ENCODE results near the gene FOXQ1. TPM values are rescaled to one million over a fixed set of nuclear protein-coding genes. Genes with fewer than 3 reads are reported as not detected.

The FOXQ1 gene
- total and polyA plus RNA-seq, 2 of the 13 experiments (the other 11 are each of a cell fraction or from before 2014, with no cell fraction given): 35.2 to 39.8 TPM

DNA sequence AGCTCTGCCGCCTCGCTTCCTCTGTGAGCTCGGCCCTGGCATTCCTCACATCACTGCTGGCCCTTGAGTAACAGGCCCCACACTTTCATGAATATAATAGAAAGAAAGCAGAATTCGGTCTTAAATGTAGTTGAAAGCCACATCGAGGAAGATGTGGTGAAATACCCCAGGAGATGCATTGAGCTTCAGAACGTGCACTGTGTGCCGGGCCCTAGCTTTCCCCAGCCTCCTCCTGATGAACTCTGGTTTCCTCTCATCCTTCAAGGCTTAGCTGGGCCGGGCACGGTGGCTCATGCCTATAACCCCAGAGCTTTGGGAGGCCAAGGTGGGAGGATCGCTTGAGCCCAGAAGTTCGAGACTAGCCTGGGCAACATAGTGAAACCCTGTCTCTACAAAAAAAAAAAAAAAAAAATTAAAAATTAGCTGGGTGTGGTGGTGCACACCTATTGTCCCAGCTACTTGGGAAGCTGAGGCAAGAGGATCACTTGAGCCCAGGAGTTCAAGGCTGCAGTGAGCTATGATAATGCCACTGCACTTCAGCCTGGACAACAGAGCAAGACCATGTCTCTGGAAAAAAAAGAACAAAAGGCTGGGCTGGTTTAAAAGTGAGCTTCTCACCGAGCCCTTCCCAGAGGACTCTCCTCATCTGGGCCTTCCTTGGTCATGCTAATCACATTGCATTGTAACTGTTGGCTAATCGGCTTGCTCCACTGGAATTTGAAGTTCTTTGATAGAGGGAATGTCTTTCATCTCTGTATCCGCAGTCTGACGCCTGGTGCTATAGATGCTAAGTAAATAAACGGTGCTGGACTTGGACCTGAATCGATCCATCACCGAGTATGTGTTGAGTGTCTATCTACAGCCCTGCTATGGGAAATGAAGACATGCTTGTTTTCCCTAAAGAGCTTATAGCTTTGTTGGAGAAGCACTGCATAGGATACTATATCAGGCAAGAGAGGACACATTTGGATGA lies 43.8 kb upstream of the FOXQ1 start (continued):
- TF ChIP-seq, protein P1, sequence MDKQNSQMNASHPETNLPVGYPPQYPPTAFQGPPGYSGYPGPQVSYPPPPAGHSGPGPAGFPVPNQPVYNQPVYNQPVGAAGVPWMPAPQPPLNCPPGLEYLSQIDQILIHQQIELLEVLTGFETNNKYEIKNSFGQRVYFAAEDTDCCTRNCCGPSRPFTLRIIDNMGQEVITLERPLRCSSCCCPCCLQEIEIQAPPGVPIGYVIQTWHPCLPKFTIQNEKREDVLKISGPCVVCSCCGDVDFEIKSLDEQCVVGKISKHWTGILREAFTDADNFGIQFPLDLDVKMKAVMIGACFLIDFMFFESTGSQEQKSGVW (CRISPR knock-in tag; IDR thresholded peaks at IDR 0.05; ENCODE audit: borderline replicate concordance): no peak
- TF ChIP-seq ETV6 (CRISPR knock-in tag; conservative IDR thresholded peaks at IDR 0.05) (no peak), ZNF605 (CRISPR knock-in tag; IDR thresholded peaks at IDR 0.05) (peak; percentile 80), ZNF713 (CRISPR knock-in tag; IDR thresholded peaks at IDR 0.05) (no peak; the same call in 1 of the 2 replicates), SNAI1 (CRISPR knock-in tag; IDR thresholded peaks at IDR 0.05; ENCODE audit: borderline replicate concordance) (peak; percentile 88; the same call in 1 of the 2 replicates), ETV5 (CRISPR knock-in tag; IDR thresholded peaks at IDR 0.05; ENCODE audit: borderline replicate concordance) (peak; percentile 98), RBM22 (optimal IDR thresholded peaks at IDR 0.05; ENCODE audit: low read length) (no peak), ZBTB7A (CRISPR knock-in tag; IDR thresholded peaks at IDR 0.05) (no peak; the same call in 1 of the 2 replicates), ONECUT2 (CRISPR knock-in tag; IDR thresholded peaks at IDR 0.05) (peak; percentile 100), ZSCAN21 (CRISPR knock-in tag; IDR thresholded peaks at IDR 0.05; ENCODE audit: borderline replicate concordance) (peak; percentile 95), RELA (CRISPR knock-in tag; IDR thresholded peaks at IDR 0.05) (peak; percentile 83; the same call in 1 of the 2 replicates), ISX (CRISPR knock-in tag; conservative IDR thresholded peaks at IDR 0.05) (no peak), REPIN1 (CRISPR knock-in tag; IDR thresholded peaks at IDR 0.05; ENCODE audit: borderline replicate concordance, low read depth) (peak; percentile 98), HOXA7 (CRISPR knock-in tag; IDR thresholded peaks at IDR 0.05) (no peak), NFRKB (IDR thresholded peaks at IDR 0.05) (no peak), PRMT3 (CRISPR knock-in tag; IDR thresholded peaks at IDR 0.05; ENCODE audit: borderline replicate concordance, low read depth) (no peak), NR2F2 (IDR thresholded peaks at IDR 0.05; ENCODE audit: borderline replicate concordance, low read depth) (peak; percentile 92; the same call in 1 of the 2 replicates), NR2F1 (CRISPR knock-in tag; IDR thresholded peaks at IDR 0.05) (peak; percentile 63 to 80; a peak in 3 of 4 replicates), ZNF564 (CRISPR knock-in tag; IDR thresholded peaks at IDR 0.05) (peak; percentile 87), SMAD9 (CRISPR knock-in tag; IDR thresholded peaks at IDR 0.05) (no peak; the same call in 1 of the 2 replicates), CBX2 (IDR thresholded peaks at IDR 0.05; ENCODE audit: low read depth, low read length) (no peak), CBX2 (CRISPR knock-in tag; IDR thresholded peaks at IDR 0.05; ENCODE audit: low read depth) (no peak)
- TF ChIP-seq, protein P2, sequence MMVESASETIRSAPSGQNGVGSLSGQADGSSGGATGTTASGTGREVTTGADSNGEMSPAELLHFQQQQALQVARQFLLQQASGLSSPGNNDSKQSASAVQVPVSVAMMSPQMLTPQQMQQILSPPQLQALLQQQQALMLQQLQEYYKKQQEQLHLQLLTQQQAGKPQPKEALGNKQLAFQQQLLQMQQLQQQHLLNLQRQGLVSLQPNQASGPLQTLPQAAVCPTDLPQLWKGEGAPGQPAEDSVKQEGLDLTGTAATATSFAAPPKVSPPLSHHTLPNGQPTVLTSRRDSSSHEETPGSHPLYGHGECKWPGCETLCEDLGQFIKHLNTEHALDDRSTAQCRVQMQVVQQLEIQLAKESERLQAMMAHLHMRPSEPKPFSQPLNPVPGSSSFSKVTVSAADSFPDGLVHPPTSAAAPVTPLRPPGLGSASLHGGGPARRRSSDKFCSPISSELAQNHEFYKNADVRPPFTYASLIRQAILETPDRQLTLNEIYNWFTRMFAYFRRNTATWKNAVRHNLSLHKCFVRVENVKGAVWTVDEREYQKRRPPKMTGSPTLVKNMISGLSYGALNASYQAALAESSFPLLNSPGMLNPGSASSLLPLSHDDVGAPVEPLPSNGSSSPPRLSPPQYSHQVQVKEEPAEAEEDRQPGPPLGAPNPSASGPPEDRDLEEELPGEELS (CRISPR knock-in tag; IDR thresholded peaks at IDR 0.05): peak; percentile 99
- TF ChIP-seq, protein P3, sequence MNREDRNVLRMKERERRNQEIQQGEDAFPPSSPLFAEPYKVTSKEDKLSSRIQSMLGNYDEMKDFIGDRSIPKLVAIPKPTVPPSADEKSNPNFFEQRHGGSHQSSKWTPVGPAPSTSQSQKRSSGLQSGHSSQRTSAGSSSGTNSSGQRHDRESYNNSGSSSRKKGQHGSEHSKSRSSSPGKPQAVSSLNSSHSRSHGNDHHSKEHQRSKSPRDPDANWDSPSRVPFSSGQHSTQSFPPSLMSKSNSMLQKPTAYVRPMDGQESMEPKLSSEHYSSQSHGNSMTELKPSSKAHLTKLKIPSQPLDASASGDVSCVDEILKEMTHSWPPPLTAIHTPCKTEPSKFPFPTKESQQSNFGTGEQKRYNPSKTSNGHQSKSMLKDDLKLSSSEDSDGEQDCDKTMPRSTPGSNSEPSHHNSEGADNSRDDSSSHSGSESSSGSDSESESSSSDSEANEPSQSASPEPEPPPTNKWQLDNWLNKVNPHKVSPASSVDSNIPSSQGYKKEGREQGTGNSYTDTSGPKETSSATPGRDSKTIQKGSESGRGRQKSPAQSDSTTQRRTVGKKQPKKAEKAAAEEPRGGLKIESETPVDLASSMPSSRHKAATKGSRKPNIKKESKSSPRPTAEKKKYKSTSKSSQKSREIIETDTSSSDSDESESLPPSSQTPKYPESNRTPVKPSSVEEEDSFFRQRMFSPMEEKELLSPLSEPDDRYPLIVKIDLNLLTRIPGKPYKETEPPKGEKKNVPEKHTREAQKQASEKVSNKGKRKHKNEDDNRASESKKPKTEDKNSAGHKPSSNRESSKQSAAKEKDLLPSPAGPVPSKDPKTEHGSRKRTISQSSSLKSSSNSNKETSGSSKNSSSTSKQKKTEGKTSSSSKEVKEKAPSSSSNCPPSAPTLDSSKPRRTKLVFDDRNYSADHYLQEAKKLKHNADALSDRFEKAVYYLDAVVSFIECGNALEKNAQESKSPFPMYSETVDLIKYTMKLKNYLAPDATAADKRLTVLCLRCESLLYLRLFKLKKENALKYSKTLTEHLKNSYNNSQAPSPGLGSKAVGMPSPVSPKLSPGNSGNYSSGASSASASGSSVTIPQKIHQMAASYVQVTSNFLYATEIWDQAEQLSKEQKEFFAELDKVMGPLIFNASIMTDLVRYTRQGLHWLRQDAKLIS (CRISPR knock-in tag; IDR thresholded peaks at IDR 0.05): peak; percentile 94
